Endothelial cell (in vitro differentiated cells): ENCODE measurements around the gene TRABD2A. TPM values are rescaled to one million over a fixed set of nuclear protein-coding genes. Genes with fewer than 3 reads are reported as not detected.

ENCODE experiments used
- DNase-seq: peaks from one replicate; pipeline ENCODE4 v3.0.0; 2021; ENCODE audit warnings: low spot score
- H3K27ac Mint-ChIP-seq: one replicate; pipeline ENCODE4 v1.8.0; 2021; ENCODE audit warnings: mixed read lengths, inconsistent platforms; ENCODE audit not compliant: unreplicated experiment
- H3K27me3 Mint-ChIP-seq: one replicate; pipeline ENCODE4 v1.8.0; 2021; ENCODE audit warnings: mild to moderate bottlenecking, moderate library complexity, mixed read lengths, inconsistent platforms; ENCODE audit not compliant: unreplicated experiment
- H3K36me3 Mint-ChIP-seq: one replicate; pipeline ENCODE4 v1.8.0; 2021; ENCODE audit warnings: mild to moderate bottlenecking, low read depth, mixed read lengths, inconsistent platforms; ENCODE audit not compliant: unreplicated experiment
- H3K4me1 Mint-ChIP-seq: one replicate; pipeline ENCODE4 v1.8.0; 2021; ENCODE audit warnings: mild to moderate bottlenecking, mixed read lengths, inconsistent platforms; ENCODE audit not compliant: unreplicated experiment
- H3K4me3 Mint-ChIP-seq: one replicate; pipeline ENCODE4 v1.8.0; 2021; ENCODE audit warnings: mild to moderate bottlenecking, mixed read lengths, inconsistent platforms; ENCODE audit not compliant: unreplicated experiment
- H3K9me3 Mint-ChIP-seq: one replicate; pipeline ENCODE4 v1.8.0; 2021; ENCODE audit warnings: mixed read lengths, inconsistent platforms; ENCODE audit not compliant: unreplicated experiment
- CTCF ChIP-seq: fragments of 200-600 bp; sonication (generic); IDR thresholded peaks from one replicate; pipeline ENCODE4 v1.5.0; 2021; ENCODE audit warnings: antibody characterized with exemption; ENCODE audit not compliant: unreplicated experiment
- total RNA-seq: library from RNA; stranded (reverse); fragmentation: NEBNext Ultra II Directional; extraction: Animal tissue kit (Norgen Biotek cat#: 25700); gene quantifications from one replicate; pipeline ENCODE4 v1.2.1, GENCODE V29; 2021; ENCODE audit not compliant: unreplicated experiment

TRABD2A gene
- total RNA-seq, 1 donor from 2014 or later: 7.2 TPM

- H3K4me3 Mint-ChIP-seq: no peak overlapping the region
- no peaks in the 10 kb centered on the region for H3K36me3 Mint-ChIP-seq
- no peaks in the 10 kb centered on the region for H3K27me3 Mint-ChIP-seq
- no peak for TF ChIP-seq CTCF
- DNase-seq: no peak
- no peaks in the 10 kb centered on the region for H3K4me1 Mint-ChIP-seq
- H3K27ac Mint-ChIP-seq: no peak overlapping the region
- no peaks in the 10 kb centered on the region for H3K9me3 Mint-ChIP-seq
Observed at GRCh38 chr2:84830758-84831500, 50.0 kb downstream of the TRABD2A start.

GRCh38 chr2:84830095-84830494 is 50.8 kb downstream of the TRABD2A start:
- Mint-ChIP-seq H3K9me3 (no peaks in the 10 kb centered on the region), H3K4me1 (no peaks in the 10 kb centered on the region), H3K27me3 (no peaks in the 10 kb centered on the region), H3K4me3 (no peak overlapping the region), H3K36me3 (no peaks in the 10 kb centered on the region), H3K27ac (no peak overlapping the region)
- DNase-seq: no peak
- no peak for TF ChIP-seq CTCF

GRCh38 chr2:84829693-84830092 is 51.2 kb downstream of the TRABD2A start:
- Mint-ChIP-seq H3K4me1 (no peaks in the 10 kb centered on the region), H3K27ac (no peak overlapping the region), H3K4me3 (no peak overlapping the region), H3K27me3 (no peaks in the 10 kb centered on the region), H3K36me3 (no peaks in the 10 kb centered on the region), H3K9me3 (no peaks in the 10 kb centered on the region)
- DNase-seq: no peak
- TF ChIP-seq CTCF: no peak

- H3K9me3 Mint-ChIP-seq: no peaks in the 10 kb centered on the region
Observed at GRCh38 chr2:84827978-84828575, 52.8 kb downstream of the TRABD2A start.

More at GRCh38 chr2:84827978-84828575, 52.8 kb downstream of the TRABD2A start:
- H3K27me3 Mint-ChIP-seq: peaks cover 1% of the 10 kb centered on the region
- no peak for TF ChIP-seq CTCF
- no peak for DNase-seq
- H3K4me1 Mint-ChIP-seq: no peaks in the 10 kb centered on the region
- H3K36me3 Mint-ChIP-seq: no peaks in the 10 kb centered on the region
- no peak overlapping the region for H3K4me3 Mint-ChIP-seq
- no peak overlapping the region for H3K27ac Mint-ChIP-seq
